Thyroid gland (tissue), 4 donors: ENCODE data around the gene RTL9.

Source experiments
- CTCF ChIP-seq, 6 experiments: fragments of 200-600 bp in 3 of 6; fragments of 450-650 bp in 3 of 6; sonication (generic) in 3 of 6; IDR thresholded peaks; one replicate each; pipeline ENCODE4 v1.5.1; 2016 to 2019; ENCODE audit warnings: antibody characterized with exemption in 6 of 6, mild to moderate bottlenecking in 2 of 6, inconsistent platforms in 1 of 6, moderate library complexity in 1 of 6
- POLR2A ChIP-seq, 2 donors: fragments of 450-650 bp; IDR thresholded peaks; one replicate each; pipeline ENCODE4 v1.6.1; 2017; ENCODE audit warnings: antibody characterized with exemption in 2 of 2, mild to moderate bottlenecking in 2 of 2, moderate library complexity in 1 of 2

- TF ChIP-seq CTCF (IDR thresholded peaks at IDR 0.05) (no peak), POLR2A (IDR thresholded peaks at IDR 0.05) (no peak)
Measured at GRCh38 chrX:110321670-110322069, 37.0 kb upstream of the RTL9 start.
